ENCODE results near the gene CDH4.

Gene CDH4

DNA sequence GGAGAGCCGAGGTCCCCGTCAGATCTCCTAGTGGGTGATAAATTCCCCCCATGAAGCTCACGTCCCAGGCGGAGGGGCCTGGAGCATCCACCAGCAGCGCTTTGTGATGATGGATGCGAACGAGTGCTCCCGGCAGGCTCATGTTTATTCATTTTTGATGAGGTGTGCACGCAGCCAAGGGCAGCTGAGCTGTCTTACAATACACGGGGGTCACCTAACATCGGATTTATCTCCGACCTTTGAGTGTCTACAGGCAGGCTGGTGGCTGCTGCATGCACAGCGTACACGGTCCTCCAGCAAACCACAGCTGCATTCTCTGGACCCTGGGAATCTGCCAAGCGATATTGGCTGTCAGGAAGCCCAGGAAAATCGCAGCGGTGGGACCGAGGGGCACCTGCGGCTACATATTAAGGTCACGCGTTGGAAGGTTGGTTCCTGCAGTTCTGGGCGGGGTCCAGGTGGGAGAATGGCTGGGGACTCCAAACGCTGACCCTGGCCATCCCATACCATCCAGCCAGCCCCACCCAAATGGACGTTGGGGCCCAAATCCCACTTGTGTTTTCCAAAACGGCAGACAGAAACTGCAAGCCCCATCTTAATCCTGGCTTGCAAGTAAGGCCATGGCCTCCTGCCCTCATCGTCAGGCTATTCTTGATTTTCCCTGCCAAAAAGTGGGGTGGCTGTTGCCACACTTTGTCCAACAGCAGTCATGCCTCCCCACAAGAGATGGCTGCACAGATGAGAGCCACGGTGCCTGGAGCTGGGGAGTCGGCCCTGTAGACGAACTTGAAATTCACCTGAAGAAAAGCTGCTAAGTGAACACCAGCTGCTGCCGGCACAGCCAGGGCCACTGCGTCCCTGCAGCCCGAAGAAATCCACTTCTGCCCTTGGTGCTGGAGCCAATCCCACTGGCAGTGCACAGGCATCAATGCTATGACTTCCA, 413.7 kb downstream of the CDH4 start:
- no peak for DNase-seq (ENCODE audit: low read depth, low spot score)

- DNase-seq (ENCODE audit: low read depth, low spot score): no peak
Observed at GRCh38 chr20:61666471-61666832, 414.4 kb downstream of the CDH4 start.

GRCh38 chr20:61667056-61667792, 415.2 kb downstream of the CDH4 start:
- DNase-seq (ENCODE audit: low read depth, low spot score): no peak

GRCh38 chr20:61668065-61668650, 416.1 kb downstream of the CDH4 start:
- DNase-seq (ENCODE audit: low read depth, low spot score): no peak

GRCh38 chr20:61668771-61669503, 416.9 kb downstream of the CDH4 start:
- DNase-seq (ENCODE audit: low read depth, low spot score): no peak

DNA sequence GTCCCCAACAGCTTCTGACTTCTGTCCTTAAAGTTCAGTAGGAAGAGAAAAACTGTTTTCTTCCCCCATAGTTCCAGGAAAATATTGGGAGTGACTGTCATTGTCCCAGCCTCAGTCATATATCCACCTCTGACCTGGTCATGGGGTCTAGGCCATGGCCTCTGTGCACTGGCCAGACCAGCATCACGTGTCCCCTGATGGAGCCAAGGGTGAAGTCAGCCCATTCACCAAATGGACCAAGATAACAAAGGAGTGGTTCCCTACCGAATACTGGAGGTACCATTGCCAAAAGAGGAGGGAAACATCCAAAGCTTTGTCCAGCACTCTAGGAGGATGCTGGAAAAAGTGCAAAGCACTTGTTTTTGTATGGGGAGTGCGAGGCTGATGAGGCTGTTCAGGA, 418.2 kb downstream of the CDH4 start:
- DNase-seq (ENCODE audit: low read depth, low spot score): no peak

DNA sequence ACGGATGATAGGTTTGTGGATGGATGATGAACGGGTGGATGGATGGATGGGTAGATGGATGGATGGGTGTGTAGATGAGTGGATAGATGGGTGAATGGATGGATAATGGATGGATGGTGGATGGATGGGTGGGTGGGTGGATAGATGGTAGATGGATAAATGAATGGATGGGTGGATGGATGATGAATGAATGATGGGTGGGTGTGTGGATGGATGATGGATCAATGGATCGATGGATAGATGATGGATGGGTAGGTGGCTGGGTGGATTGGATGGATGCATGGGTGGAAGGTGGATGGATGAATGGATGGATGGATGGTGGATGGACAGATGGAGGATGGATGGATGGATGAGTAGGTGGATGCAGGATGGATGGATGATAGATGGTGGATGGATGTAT, 419.5 kb downstream of the CDH4 start:
- no peak for DNase-seq (ENCODE audit: low read depth, low spot score)

DNA sequence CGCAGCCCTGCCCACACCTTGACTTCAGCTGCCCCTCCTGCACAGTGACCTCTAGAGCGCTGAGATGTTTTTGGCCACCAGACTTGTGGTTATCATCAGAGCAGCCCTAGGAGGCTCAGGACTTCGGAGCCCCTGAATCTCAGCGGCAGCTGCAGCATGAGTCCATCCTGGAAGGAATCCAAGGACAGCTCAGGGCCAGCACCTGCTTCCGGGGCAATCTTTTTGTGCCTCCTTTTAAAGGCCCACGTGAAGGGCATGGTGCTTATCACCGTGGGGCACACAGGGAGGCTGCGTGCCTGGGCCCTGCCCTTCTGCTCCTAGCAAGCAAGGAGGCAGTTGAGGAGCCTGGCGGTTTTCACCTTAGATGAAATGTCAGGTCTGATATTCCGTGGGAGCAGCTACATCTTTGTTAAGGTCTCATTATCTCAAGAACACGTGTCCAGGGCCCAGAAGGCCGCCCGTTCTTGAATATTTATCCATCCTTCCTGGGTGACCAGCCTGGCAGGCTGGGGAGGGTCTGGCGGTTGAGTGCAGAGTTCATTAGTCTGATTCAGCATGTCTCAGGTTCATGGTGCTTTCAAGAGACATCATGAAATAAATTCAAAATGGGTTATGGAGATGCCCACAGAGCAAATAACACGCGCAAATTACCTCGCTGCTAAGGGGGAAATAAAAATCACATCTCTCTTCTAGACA, 421.2 kb downstream of the CDH4 start:
- no peak for DNase-seq (ENCODE audit: low read depth, low spot score)

DNA sequence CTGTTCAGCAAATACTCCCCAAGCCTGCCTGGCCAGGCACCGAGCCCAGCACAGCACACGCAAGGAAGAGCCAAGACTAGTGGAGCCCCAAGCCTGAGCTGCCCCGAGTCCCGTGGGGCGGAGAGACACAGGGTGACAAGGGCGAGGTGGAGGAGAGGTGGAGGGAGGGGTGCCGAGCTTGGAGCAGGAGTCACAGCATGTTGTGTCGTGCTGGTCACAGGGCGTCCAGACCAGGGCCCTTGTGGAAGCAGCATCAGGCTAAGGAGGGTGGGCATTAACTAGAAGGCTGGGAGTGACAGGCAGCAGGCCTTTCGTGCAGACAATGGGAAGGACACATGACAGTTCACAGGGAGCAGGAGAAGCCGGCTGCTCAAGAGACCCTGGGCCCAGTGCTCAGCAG, 422.1 kb downstream of the CDH4 start:
- no peak for DNase-seq (ENCODE audit: low read depth, low spot score)

DNA sequence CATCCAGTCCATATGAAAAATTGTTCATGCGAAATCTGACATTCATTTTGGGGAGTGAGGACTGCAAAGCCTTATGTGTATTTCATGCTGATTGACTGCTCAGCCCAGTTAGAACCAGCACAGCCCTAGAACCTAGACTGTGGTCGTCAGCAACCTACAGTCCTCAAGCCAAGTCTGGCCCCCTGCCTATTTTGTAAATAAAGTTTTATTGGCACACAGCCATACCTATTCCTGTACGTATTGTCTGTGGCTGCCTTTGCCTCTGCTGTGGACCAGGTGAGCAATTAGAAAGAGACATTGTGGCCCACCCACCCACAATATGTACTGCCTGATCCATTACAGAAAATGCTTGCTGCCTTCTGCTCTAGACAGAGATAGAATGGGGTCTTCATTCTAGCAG, 422.6 kb downstream of the CDH4 start:
- DNase-seq (ENCODE audit: low read depth, low spot score): no peak

DNA sequence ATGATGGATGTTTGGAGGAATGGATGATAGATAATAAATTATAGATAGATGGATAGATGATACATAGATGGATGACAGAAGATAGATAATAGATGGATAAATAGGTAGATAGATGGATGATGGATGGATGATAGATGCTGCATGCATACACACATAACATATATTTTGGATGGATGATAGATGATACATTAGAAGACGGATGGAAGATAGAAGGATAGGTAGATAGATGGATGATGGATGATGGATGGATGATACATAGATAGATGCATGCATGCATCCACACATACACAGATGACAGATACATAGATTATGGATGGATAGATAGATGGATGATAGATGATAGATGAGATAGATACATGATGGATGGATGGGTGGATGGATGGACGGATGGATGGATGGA, 425.9 kb downstream of the CDH4 start:
- DNase-seq (ENCODE audit: low read depth, low spot score): no peak

- DNase-seq (ENCODE audit: low read depth, low spot score): no peak
Observed at GRCh38 chr20:61678437-61678836, 426.4 kb downstream of the CDH4 start.

DNA sequence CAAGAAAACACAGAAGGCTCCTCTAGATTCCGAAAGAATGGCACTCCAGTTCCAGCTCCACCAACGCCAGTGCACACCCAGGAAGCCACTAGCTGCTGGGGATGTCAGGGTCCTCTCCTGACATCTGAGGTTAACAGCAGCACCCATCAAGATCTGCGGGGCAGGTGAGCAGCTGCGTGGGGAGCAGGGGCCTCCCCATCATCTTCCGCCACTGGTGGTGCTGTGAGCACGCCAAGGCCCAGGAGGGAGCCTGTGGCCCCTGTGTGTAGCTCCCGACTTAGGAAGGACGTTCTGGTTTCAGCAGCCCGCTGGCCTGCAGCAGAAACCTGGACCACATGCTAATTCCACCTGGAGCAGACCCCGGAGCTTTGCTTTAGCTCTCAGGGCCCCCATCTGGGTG, 427.4 kb downstream of the CDH4 start:
- DNase-seq (ENCODE audit: low read depth, low spot score): no peak

DNA sequence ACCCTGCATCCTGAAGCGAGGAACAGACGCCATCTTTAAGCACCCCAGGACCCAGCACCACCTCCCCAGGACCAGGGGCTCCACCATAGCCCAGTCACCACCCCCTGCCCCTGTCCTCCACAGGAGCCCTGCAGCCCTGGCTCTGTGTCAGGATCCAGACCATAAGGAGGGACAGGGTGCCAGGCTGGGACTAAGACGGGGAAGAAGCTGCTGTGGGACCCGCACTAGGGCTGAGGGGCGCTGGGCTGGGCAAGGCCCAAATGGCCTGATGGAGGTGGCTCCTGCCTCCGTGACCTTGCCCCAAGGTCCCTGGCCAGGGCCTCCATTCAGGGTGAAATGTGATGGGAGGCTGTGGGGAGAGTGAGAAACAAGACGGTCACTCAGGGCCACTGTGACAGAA, 428.0 kb downstream of the CDH4 start:
- DNase-seq (ENCODE audit: low read depth, low spot score): no peak

GRCh38 chr20:61682114-61682995, 430.3 kb downstream of the CDH4 start:
- no peak for DNase-seq (ENCODE audit: low read depth, low spot score)

DNA sequence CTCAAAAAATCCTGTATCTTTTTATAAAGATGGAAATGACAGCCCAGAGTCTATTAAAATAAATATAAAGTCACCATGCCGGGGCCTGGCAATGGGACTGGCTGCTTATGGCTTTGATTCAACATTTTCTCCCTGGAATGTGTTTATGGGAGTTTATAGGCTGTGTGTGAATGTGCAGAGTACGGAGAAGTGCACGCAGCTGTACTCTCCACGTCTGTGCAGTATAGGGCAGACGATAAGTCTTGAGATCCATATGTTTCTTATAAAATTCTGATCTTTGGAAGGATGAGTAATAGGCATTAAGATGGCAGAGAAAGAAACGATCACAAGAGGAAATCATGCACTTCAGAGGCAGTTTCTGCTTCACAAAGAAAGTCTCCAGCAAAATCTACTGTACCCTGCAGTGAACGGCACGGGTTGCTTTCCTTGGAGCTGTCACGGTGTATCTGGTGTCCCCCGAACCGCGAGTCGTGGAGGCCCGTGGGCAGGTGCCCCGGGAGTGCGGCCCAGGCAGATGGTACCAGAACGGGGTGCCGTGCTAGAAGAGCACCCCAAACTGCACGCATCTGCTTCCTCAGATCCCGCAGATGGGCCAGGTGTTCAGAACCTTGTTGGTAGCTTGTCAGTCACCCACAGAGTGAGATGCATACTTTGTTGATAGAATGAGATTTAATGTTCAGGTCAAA, 431.1 kb downstream of the CDH4 start:
- DNase-seq (ENCODE audit: low read depth, low spot score): no peak

- DNase-seq (ENCODE audit: low read depth, low spot score): no peak
Observed at GRCh38 chr20:61683721-61684120, 431.7 kb downstream of the CDH4 start.

- DNase-seq (ENCODE audit: low read depth, low spot score): no peak
Observed at GRCh38 chr20:61684136-61684535, 432.1 kb downstream of the CDH4 start.

GRCh38 chr20:61684583-61685235, 432.6 kb downstream of the CDH4 start:
- no peak for DNase-seq (ENCODE audit: low read depth, low spot score)
